HCT116 (cell line): ENCODE results near the gene POMT2. TPM values are rescaled to one million over a fixed set of nuclear protein-coding genes. Genes with fewer than 3 reads are reported as not detected.

Experiments used
- ATAC-seq: fragments of 200-7000 bp; cut with Tn5 transposase; 2 replicates; pipeline ENCODE4 v1.9.1; 2020; ENCODE audit warnings: mild to moderate bottlenecking, moderate library complexity
- BruUV-seq: library from RNA; stranded (reverse); fragments of 400-500 nt; replicated peaks from 2 replicates; lab custom pipeline; 2021; lab: Mats Ljungman, UMichigan
- CTCF ChIA-PET: fragments of 300-600 bp; sonication (Branson Sonifier 250); formaldehyde crosslinking; loops from one replicate; lab custom pipeline; 2021; ENCODE audit warnings: antibody characterized with exemption; lab: Charles Lee
- POLR2A ChIA-PET: fragments of 300-600, 350-600 bp; sonication (Branson Sonifier 250); formaldehyde crosslinking; loops from one replicate; lab custom pipeline; 2021; ENCODE audit warnings: antibody characterized with exemption; lab: Charles Lee
- RAD21 ChIA-PET, 2 experiments: fragments of 300-600 bp; sonication (Branson Sonifier 250); formaldehyde crosslinking; loops; one replicate each; lab custom pipeline; 2023; ENCODE audit warnings: low total read pairs in 2 of 2; ENCODE audit not compliant: uncharacterized antibody in 2 of 2, unreplicated experiment in 2 of 2, low non-redundant PET in 1 of 2; lab: Charles Lee
- DNase-seq: peaks from one replicate; pipeline ENCODE4 v3.0.0-alpha.2; 2010; ENCODE audit warnings: low read depth, low spot score
- H2AFZ ChIP-seq: fragments of 200-600 bp; shearing (Covaris generic), sonication (generic); 2 replicates; pipeline ENCODE4 v1.6.1; 2017; ENCODE audit warnings: low read depth, mixed run types, mixed read lengths, antibody characterized with exemption, low read length; ENCODE audit not compliant: poor library complexity, severe bottlenecking
- H3K27ac ChIP-seq: 2 replicates; pipeline ENCODE4 v1.5.1; 2012; ENCODE audit warnings: low read depth, low read length
- H3K27me3 ChIP-seq: fragments of 200-600 bp; sonication (generic); 2 replicates; pipeline ENCODE4 v1.6.1; 2016; ENCODE audit warnings: mixed run types, low read length, mixed read lengths; ENCODE audit not compliant: insufficient read depth
- H3K36me3 ChIP-seq, 2 experiments: fragments of 200-500 bp in 1 of 2; fragments of 200-600 bp in 1 of 2; sonication (Bioruptor generic) in 1 of 2; sonication (generic) in 1 of 2; 2 replicates each; pipeline versions ENCODE4 v1.5.1 to v1.6.1; 2014 to 2016; ENCODE audit warnings: low read length in 2 of 2, inconsistent platforms in 1 of 2, mixed read lengths in 1 of 2, mixed run types in 1 of 2; ENCODE audit not compliant: insufficient read depth in 2 of 2, control insufficient read depth in 1 of 2
- H3K4me1 ChIP-seq, 2 experiments: fragments of 200-600 bp in 1 of 2; sonication (generic) in 1 of 2; 2 replicates each; pipeline versions ENCODE4 v1.5.1 to v1.6.1; 2012 to 2017; ENCODE audit warnings: low read length in 2 of 2, inconsistent platforms in 1 of 2, mild to moderate bottlenecking in 1 of 2, mixed read lengths in 1 of 2, mixed run types in 1 of 2, moderate library complexity in 1 of 2; ENCODE audit not compliant: insufficient read depth in 2 of 2, control insufficient read depth in 1 of 2
- H3K4me2 ChIP-seq: fragments of 200-600 bp; sonication (generic); 2 replicates; pipeline ENCODE4 v1.6.1; 2017; ENCODE audit warnings: mixed run types, low read length, mixed read lengths
- H3K4me3 ChIP-seq, 2 experiments: fragments of 200-600 bp in 1 of 2; sonication (generic) in 1 of 2; replicated peaks in 1 of 2; 2 replicates each; pipeline ENCODE4 v1.5.1; 2011 to 2016; ENCODE audit warnings: low read length in 2 of 2, control low read depth in 1 of 2, low read depth in 1 of 2, mild to moderate bottlenecking in 1 of 2, mixed read lengths in 1 of 2, mixed run types in 1 of 2
- H3K79me2 ChIP-seq: fragments of 200-600 bp; sonication (generic); 2 replicates; pipeline ENCODE4 v1.6.1; 2017; ENCODE audit warnings: mild to moderate bottlenecking, mixed run types, low read length, moderate library complexity, mixed read lengths; ENCODE audit not compliant: insufficient read depth
- H3K9ac ChIP-seq: fragments of 200-600 bp; sonication (generic); 2 replicates; pipeline ENCODE4 v1.6.1; 2016; ENCODE audit warnings: low read length, mixed read lengths
- H3K9me2 ChIP-seq: fragments of 200-600 bp; sonication (generic), shearing (Covaris generic); 2 replicates; pipeline ENCODE4 v1.6.1; 2017; ENCODE audit warnings: mixed run types, mild to moderate bottlenecking, moderate library complexity; ENCODE audit not compliant: insufficient read depth
- H3K9me3 ChIP-seq, 2 experiments: fragments of 200-500 bp in 1 of 2; fragments of 200-600 bp in 1 of 2; sonication (Bioruptor generic) in 1 of 2; sonication (generic) in 1 of 2; 2 replicates each; pipeline ENCODE4 v1.6.1; 2014 to 2017; ENCODE audit warnings: low read length in 2 of 2, mixed read lengths in 2 of 2, inconsistent platforms in 1 of 2, low read depth in 1 of 2, mild to moderate bottlenecking in 1 of 2, mixed run types in 1 of 2, moderate library complexity in 1 of 2; ENCODE audit not compliant: control insufficient read depth in 1 of 2, insufficient read depth in 1 of 2
- H4K20me1 ChIP-seq: fragments of 200-600 bp; sonication (generic), shearing (Covaris generic); 2 replicates; pipeline ENCODE4 v1.6.1; 2017; ENCODE audit warnings: mixed run types, mild to moderate bottlenecking, moderate library complexity; ENCODE audit not compliant: insufficient read depth
- CBX3 ChIP-seq: IDR thresholded peaks from 2 replicates; pipeline ENCODE4 v1.6.1; 2012; ENCODE audit warnings: low read depth
- FOSL1 ChIP-seq: IDR thresholded peaks from 2 replicates; pipeline ENCODE4 v1.6.1; 2012; ENCODE audit warnings: low read depth
- RAD21 ChIP-seq: IDR thresholded peaks from 2 replicates; pipeline ENCODE4 v1.6.1; 2012; ENCODE audit warnings: low read depth, mild to moderate bottlenecking
- YY1 ChIP-seq: IDR thresholded peaks from 2 replicates; pipeline ENCODE4 v1.6.1; 2011; ENCODE audit warnings: low read length, low read depth, moderate library complexity, mild to moderate bottlenecking; ENCODE audit not compliant: insufficient replicate concordance; ENCODE audit errors: extremely low read depth
- ZNF274 ChIP-seq: fragments of 200-500 bp; sonication (Bioruptor generic); IDR thresholded peaks from 2 replicates; pipeline ENCODE4 v1.6.1; 2014; ENCODE audit warnings: mild to moderate bottlenecking, low read depth, low read length, inconsistent platforms
- intact Hi-C: fragments of 100-400 bp; cut with micrococcal nuclease; formaldehyde crosslinking; loops from 2 replicates; pipeline ENCODE4 v1.10.0; 2022
- total RNA-seq: library from RNA; stranded (reverse); gene quantifications from one replicate; pipeline ENCODE4 v1.2.1, GENCODE V29; 2021; ENCODE audit not compliant: unreplicated experiment
- TF ChIP-seq, protein P1 (sequence below): IDR thresholded peaks from 2 replicates; pipeline ENCODE4 v1.6.1; 2012

POMT2 gene
- total RNA-seq, 1 experiment from 2014 or later = 30.2 TPM

DNA sequence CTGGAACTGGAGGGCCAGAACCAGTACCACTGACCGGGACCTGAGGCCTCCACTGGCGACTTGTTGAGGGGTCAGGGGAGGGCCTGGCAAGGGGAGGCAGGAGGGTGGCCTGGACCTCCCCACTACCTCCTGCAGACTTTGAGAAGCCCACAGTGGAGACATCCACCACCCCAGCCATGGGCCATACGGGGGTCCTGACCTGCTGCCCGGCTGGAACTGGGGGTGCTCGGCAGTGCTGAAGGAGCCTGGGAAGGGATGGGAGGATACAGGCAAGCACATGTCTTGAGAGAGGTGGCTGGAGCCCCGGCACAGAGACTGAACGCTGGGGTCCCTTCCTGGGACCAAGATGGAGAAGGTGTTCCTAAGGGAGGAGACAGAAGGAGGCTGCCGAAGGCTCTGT lies 64.0 kb downstream of the POMT2 start (continued):
- TF ChIP-seq, protein P1, sequence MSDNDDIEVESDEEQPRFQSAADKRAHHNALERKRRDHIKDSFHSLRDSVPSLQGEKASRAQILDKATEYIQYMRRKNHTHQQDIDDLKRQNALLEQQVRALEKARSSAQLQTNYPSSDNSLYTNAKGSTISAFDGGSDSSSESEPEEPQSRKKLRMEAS = no peak
- no peak for TF ChIP-seq ZNF274

DNA sequence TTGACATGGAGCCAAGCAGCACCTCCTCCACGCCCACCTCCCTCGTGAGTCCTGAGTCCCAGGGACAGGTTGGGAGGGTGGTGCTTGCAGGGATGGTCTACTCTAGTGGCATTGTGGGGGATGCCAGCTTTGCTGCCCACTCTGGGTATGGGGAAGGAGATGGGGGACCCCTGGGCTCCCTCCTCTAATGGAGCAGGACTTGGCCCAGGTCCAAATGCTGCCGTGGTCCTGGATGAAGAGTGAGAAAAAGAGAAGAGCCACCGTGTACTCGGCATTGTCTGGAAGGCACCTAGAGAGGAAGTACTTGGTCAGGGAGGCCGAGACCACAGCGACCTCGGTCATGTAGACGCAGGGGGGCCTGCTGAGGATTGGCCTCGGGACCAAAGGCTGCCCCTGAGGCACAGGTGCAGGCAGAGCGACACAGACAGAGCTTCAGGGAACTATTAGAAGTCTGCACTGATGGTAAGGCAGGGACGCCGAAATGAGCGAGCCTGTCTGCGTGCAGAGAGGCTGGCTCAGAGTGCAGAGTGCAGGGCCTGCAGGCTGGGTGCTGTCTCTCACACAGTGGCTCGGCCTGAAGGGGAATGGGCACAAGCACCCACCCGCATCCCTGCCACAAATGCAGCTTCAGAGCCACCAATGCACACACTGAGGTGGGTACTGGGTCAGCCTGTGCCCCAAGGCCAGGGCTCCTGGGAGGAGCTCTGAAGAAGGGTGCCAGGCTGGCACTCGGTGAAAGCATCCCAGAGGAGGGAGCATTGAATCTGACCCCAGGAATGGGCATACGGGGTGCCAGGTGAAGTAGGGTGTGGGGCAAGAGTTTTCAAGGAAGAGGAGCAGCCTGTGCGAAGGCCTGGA lies 67.1 kb downstream of the POMT2 start:
- Histone ChIP-seq H3K9me2 (no peaks in the 10 kb centered on the region), H3K9ac (no peak overlapping the region), H3K4me2 (no peak overlapping the region), H3K27ac (no peak overlapping the region), H4K20me1 (no peaks in the 10 kb centered on the region), H3K4me3 (no peak overlapping the region), H3K79me2 (no peaks in the 10 kb centered on the region), H3K4me1 (no peaks in the 10 kb centered on the region), H3K36me3 (no peaks in the 10 kb centered on the region), H3K27me3 (no peaks in the 10 kb centered on the region), H2AFZ (no peak overlapping the region), H3K9me3 (no peaks in the 10 kb centered on the region)
- ChIA-PET POLR2A (no interaction called here), RAD21 (no interaction called here), CTCF (no interaction called here)
- TF ChIP-seq RAD21 (no peak), FOSL1 (no peak)
- intact Hi-C loops = no loop called here
- DNase-seq (no peak), ATAC-seq (no peak)
- BruUV-seq = no TSS peak

DNA sequence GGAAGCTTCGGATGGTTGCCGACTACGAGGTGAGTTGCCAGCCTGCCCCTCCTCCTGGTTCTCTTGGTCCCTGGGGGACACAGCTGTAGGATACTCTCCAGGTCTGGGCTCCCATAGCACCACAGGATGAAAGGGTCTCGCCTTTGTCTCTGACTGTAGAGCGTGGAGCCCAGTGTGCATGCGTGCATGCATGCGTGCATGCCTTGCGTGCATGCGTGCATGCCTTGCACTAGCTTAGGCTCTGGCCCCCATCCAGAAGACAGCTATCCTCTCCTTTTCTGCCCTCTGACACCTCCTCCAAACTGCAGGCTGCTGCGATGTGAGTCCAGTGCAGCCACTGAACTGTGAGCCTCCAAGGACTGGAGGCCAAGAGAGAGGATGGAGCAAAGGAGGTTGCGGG lies 68.8 kb downstream of the POMT2 start:
- no peak for TF ChIP-seq CBX3
- TF ChIP-seq YY1 = no peak
- ChIA-PET POLR2A (no interaction called here), CTCF (no interaction called here), RAD21 (no interaction called here)
- ATAC-seq = no peak
- Histone ChIP-seq H3K79me2 (no peaks in the 10 kb centered on the region), H3K4me2 (no peak overlapping the region), H3K27ac (no peak overlapping the region), H3K9me3 (no peaks in the 10 kb centered on the region), H3K9ac (no peak overlapping the region), H3K27me3 (no peaks in the 10 kb centered on the region), H4K20me1 (no peaks in the 10 kb centered on the region), H3K4me1 (no peaks in the 10 kb centered on the region), H2AFZ (no peak overlapping the region), H3K4me3 (no peak overlapping the region), H3K36me3 (no peaks in the 10 kb centered on the region), H3K9me2 (no peaks in the 10 kb centered on the region)
- no TSS peak for BruUV-seq
- no peak for DNase-seq
- intact Hi-C loops = no loop called here
